HL-60 (cell line): ENCODE results near the gene LRP8.

Experiments
- GABPA ChIP-seq: IDR thresholded peaks from 2 replicates; pipeline ENCODE4 v1.6.1; 2012; ENCODE audit warnings: low read depth
- POLR2AphosphoS5 ChIP-seq: IDR thresholded peaks from 2 replicates; pipeline ENCODE4 v1.6.1; 2012; ENCODE audit warnings: low read depth
- SPI1 ChIP-seq: IDR thresholded peaks from 2 replicates; pipeline ENCODE4 v1.6.1; 2012; ENCODE audit warnings: low read depth, mild to moderate bottlenecking, borderline replicate concordance
- TF ChIP-seq, protein P1 (sequence below): IDR thresholded peaks from one replicate; pipeline ENCODE4 v1.5.1; 2011; ENCODE audit warnings: low read length, control low read depth, inconsistent platforms; ENCODE audit not compliant: insufficient read depth
- TF ChIP-seq, protein P2 (sequence below): IDR thresholded peaks from 2 replicates; pipeline ENCODE4 v1.6.1; 2012; ENCODE audit warnings: low read depth; ENCODE audit not compliant: insufficient replicate concordance

DNA sequence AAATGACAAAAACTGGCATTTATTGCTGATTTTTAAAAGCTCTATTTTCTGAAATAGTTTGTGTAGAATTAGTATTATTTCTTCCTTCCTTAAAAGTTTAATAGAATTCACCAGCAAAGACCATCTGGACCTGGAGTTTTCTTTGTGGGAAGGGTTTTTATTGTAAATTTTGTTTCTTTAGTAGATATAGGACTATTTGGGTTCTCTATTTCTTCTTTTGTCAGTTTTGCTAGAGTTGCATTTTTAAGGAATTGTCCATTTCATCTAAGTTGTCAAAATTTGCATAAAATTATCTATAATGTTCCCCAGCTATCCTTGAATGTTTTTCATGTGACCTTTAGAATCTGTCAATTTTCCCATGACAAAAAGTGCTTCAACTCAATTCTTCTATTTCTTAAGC lies 28.8 kb upstream of the LRP8 start:
- TF ChIP-seq, protein P1, sequence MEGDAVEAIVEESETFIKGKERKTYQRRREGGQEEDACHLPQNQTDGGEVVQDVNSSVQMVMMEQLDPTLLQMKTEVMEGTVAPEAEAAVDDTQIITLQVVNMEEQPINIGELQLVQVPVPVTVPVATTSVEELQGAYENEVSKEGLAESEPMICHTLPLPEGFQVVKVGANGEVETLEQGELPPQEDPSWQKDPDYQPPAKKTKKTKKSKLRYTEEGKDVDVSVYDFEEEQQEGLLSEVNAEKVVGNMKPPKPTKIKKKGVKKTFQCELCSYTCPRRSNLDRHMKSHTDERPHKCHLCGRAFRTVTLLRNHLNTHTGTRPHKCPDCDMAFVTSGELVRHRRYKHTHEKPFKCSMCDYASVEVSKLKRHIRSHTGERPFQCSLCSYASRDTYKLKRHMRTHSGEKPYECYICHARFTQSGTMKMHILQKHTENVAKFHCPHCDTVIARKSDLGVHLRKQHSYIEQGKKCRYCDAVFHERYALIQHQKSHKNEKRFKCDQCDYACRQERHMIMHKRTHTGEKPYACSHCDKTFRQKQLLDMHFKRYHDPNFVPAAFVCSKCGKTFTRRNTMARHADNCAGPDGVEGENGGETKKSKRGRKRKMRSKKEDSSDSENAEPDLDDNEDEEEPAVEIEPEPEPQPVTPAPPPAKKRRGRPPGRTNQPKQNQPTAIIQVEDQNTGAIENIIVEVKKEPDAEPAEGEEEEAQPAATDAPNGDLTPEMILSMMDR: no peak
- TF ChIP-seq GABPA: no peak
- no peak for TF ChIP-seq POLR2AphosphoS5
- TF ChIP-seq, protein P2, sequence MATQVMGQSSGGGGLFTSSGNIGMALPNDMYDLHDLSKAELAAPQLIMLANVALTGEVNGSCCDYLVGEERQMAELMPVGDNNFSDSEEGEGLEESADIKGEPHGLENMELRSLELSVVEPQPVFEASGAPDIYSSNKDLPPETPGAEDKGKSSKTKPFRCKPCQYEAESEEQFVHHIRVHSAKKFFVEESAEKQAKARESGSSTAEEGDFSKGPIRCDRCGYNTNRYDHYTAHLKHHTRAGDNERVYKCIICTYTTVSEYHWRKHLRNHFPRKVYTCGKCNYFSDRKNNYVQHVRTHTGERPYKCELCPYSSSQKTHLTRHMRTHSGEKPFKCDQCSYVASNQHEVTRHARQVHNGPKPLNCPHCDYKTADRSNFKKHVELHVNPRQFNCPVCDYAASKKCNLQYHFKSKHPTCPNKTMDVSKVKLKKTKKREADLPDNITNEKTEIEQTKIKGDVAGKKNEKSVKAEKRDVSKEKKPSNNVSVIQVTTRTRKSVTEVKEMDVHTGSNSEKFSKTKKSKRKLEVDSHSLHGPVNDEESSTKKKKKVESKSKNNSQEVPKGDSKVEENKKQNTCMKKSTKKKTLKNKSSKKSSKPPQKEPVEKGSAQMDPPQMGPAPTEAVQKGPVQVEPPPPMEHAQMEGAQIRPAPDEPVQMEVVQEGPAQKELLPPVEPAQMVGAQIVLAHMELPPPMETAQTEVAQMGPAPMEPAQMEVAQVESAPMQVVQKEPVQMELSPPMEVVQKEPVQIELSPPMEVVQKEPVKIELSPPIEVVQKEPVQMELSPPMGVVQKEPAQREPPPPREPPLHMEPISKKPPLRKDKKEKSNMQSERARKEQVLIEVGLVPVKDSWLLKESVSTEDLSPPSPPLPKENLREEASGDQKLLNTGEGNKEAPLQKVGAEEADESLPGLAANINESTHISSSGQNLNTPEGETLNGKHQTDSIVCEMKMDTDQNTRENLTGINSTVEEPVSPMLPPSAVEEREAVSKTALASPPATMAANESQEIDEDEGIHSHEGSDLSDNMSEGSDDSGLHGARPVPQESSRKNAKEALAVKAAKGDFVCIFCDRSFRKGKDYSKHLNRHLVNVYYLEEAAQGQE: no peak
- TF ChIP-seq SPI1: no peak
